Caco-2 (cell line): ENCODE measurements around the gene ACOX1. TPM values are rescaled to one million over a fixed set of nuclear protein-coding genes. Genes with fewer than 3 reads are reported as not detected.

Source experiments
- BruUV-seq: library from RNA; stranded (reverse); fragments of 400-500 nt; replicated peaks from 2 replicates; lab custom pipeline; 2021; lab: Mats Ljungman, UMichigan
- CTCF ChIA-PET: fragments of 300-600 bp; sonication (Branson Sonifier 250); formaldehyde crosslinking; loops from one replicate; lab custom pipeline; 2022; ENCODE audit warnings: antibody characterized with exemption; lab: Charles Lee
- POLR2A ChIA-PET: fragments of 300-600 bp; sonication (Branson Sonifier 250); formaldehyde crosslinking; loops from one replicate; lab custom pipeline; 2022; ENCODE audit warnings: antibody characterized with exemption; lab: Charles Lee
- DNase-seq, 2 experiments: peaks; one replicate each; pipeline versions ENCODE4 v3.0.0 to v3.0.0-alpha.2; 2020 to 2022
- H3K27me3 ChIP-seq: replicated peaks from 2 replicates; pipeline ENCODE4 v1.6.0; 2011; ENCODE audit warnings: low read length; ENCODE audit not compliant: control insufficient read depth, insufficient read depth
- H3K36me3 ChIP-seq: 2 replicates; pipeline ENCODE4 v1.5.1; 2011; ENCODE audit warnings: low read length; ENCODE audit not compliant: control insufficient read depth, insufficient read depth
- H3K4me1 ChIP-seq: fragments of 250-450 bp; sonication (Bioruptor Pico); 2 replicates; pipeline ENCODE4 v1.5.1; 2020; ENCODE audit warnings: mild to moderate bottlenecking
- H3K4me3 ChIP-seq: 2 replicates; pipeline ENCODE4 v1.5.1; 2011; ENCODE audit warnings: low read depth, mild to moderate bottlenecking, control low read depth, low read length
- H3K9me3 ChIP-seq: fragments of 250-450 bp; sonication (Bioruptor Pico); 2 replicates; pipeline ENCODE4 v1.5.1; 2020; ENCODE audit warnings: mild to moderate bottlenecking, moderate library complexity
- H3K27ac Mint-ChIP-seq: one replicate; pipeline ENCODE4 v1.8.0; 2022; ENCODE audit warnings: mixed read lengths; ENCODE audit not compliant: unreplicated experiment
- H3K27me3 Mint-ChIP-seq: one replicate; pipeline ENCODE4 v1.8.0; 2022; ENCODE audit warnings: mixed read lengths; ENCODE audit not compliant: insufficient read depth, unreplicated experiment
- H3K36me3 Mint-ChIP-seq: one replicate; pipeline ENCODE4 v1.8.0; 2022; ENCODE audit warnings: mild to moderate bottlenecking, mixed read lengths; ENCODE audit not compliant: insufficient read depth, unreplicated experiment
- H3K4me1 Mint-ChIP-seq: one replicate; pipeline ENCODE4 v1.8.0; 2022; ENCODE audit warnings: low read depth, mixed read lengths; ENCODE audit not compliant: unreplicated experiment
- H3K4me3 Mint-ChIP-seq: one replicate; pipeline ENCODE4 v1.8.0; 2022; ENCODE audit warnings: mild to moderate bottlenecking, moderate library complexity, mixed read lengths; ENCODE audit not compliant: unreplicated experiment
- H3K9me3 Mint-ChIP-seq: one replicate; pipeline ENCODE4 v1.8.0; 2022; ENCODE audit warnings: mixed read lengths; ENCODE audit not compliant: unreplicated experiment
- intact Hi-C: fragments of 100-400 bp; cut with micrococcal nuclease; formaldehyde crosslinking; loops from one replicate; pipeline ENCODE4 v1.10.0; 2022; ENCODE audit not compliant: unreplicated experiment
- total RNA-seq: library from RNA; stranded (reverse); gene quantifications from 2 replicates; pipeline ENCODE4 v1.2.3, GENCODE V29; 2022
- TF ChIP-seq, protein P1 (sequence below), 2 experiments: fragments of 200-600 bp in 1 of 2; IDR thresholded peaks; 1 replicate in 1 of 2; 2 replicates in 1 of 2; pipeline versions ENCODE4 v1.5.1 to v1.8.0; 2011 to 2022; ENCODE audit warnings: antibody characterized with exemption in 1 of 2, control low read depth in 1 of 2, inconsistent platforms in 1 of 2, low read depth in 1 of 2, low read length in 1 of 2, mild to moderate bottlenecking in 1 of 2, moderate library complexity in 1 of 2; ENCODE audit not compliant: insufficient read depth in 1 of 2, severe bottlenecking in 1 of 2, unreplicated experiment in 1 of 2

The ACOX1 gene
- total RNA-seq, 1 experiment from 2014 or later = 48.3 TPM

GRCh38 chr17:76009969-76010661, 31.1 kb upstream of the ACOX1 start:
- Histone ChIP-seq H3K36me3 (no peaks in the 10 kb centered on the region), H3K4me1 (peaks cover 11% of the 10 kb centered on the region), H3K9me3 (no peaks in the 10 kb centered on the region), H3K27me3 (no peaks in the 10 kb centered on the region), H3K4me3 (no peak overlapping the region)
- H3K4me3 Mint-ChIP-seq = no peak overlapping the region
- ChIA-PET CTCF (interaction anchor here (0.6 to 1.5 kb wide), 3 partner anchors 10 to 111 kb away, joined by 5 to 7 read pairs (median 5); partner anchors contain the start of genes CDK3 and MRPL38), POLR2A (interaction anchor here (0.6 kb wide), 1 partner anchor 104 kb away, joined by 19 read pairs; no protein-coding TSS in a partner anchor)
- no peak for DNase-seq
- H3K36me3 Mint-ChIP-seq = peaks cover 9% of the 10 kb centered on the region
- TF ChIP-seq, protein P1, sequence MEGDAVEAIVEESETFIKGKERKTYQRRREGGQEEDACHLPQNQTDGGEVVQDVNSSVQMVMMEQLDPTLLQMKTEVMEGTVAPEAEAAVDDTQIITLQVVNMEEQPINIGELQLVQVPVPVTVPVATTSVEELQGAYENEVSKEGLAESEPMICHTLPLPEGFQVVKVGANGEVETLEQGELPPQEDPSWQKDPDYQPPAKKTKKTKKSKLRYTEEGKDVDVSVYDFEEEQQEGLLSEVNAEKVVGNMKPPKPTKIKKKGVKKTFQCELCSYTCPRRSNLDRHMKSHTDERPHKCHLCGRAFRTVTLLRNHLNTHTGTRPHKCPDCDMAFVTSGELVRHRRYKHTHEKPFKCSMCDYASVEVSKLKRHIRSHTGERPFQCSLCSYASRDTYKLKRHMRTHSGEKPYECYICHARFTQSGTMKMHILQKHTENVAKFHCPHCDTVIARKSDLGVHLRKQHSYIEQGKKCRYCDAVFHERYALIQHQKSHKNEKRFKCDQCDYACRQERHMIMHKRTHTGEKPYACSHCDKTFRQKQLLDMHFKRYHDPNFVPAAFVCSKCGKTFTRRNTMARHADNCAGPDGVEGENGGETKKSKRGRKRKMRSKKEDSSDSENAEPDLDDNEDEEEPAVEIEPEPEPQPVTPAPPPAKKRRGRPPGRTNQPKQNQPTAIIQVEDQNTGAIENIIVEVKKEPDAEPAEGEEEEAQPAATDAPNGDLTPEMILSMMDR (IDR thresholded peaks at IDR 0.05; ENCODE audit: insufficient read depth in 1 of 2, low read depth in 1 of 2, low read length in 1 of 2, severe bottlenecking in 1 of 2, unreplicated experiment in 1 of 2) = no peak
- intact Hi-C loops = loop anchor here (5.0 kb wide), 1 partner anchor 267 kb away; no protein-coding TSS in a partner anchor
- H3K27me3 Mint-ChIP-seq = no peaks in the 10 kb centered on the region
- H3K4me1 Mint-ChIP-seq = peaks cover 12% of the 10 kb centered on the region
- H3K27ac Mint-ChIP-seq = no peak overlapping the region
- H3K9me3 Mint-ChIP-seq = peaks cover 6% of the 10 kb centered on the region
- BruUV-seq = no TSS peak

GRCh38 chr17:76009447-76009846, 30.5 kb upstream of the ACOX1 start:
- CTCF ChIA-PET = interaction anchor here (1.0 to 1.4 kb wide), 3 partner anchors 9 to 113 kb away, joined by 5 to 7 read pairs (median 5); partner anchors contain the start of genes CDK3 and TRIM65
- H3K27ac Mint-ChIP-seq = no peak overlapping the region
- no TSS peak for BruUV-seq

More at GRCh38 chr17:76009447-76009846, 30.5 kb upstream of the ACOX1 start:
- no peak overlapping the region for H3K4me3 ChIP-seq
- H3K36me3 ChIP-seq = peaks cover 1% of the 10 kb centered on the region; the same call in 1 of the 2 replicates
- H3K9me3 Mint-ChIP-seq = peaks cover 6% of the 10 kb centered on the region
- POLR2A ChIA-PET = no interaction called here
- DNase-seq = no peak
- TF ChIP-seq, protein P1 (IDR thresholded peaks at IDR 0.05; ENCODE audit: insufficient read depth in 1 of 2, low read depth in 1 of 2, low read length in 1 of 2, severe bottlenecking in 1 of 2, unreplicated experiment in 1 of 2) = no peak
- H3K4me1 ChIP-seq = peaks cover 9% of the 10 kb centered on the region
- H3K27me3 Mint-ChIP-seq = no peaks in the 10 kb centered on the region
- H3K4me3 Mint-ChIP-seq = no peak overlapping the region
- intact Hi-C loops = no loop called here
- H3K36me3 Mint-ChIP-seq = peaks cover 9% of the 10 kb centered on the region
- no peaks in the 10 kb centered on the region for H3K27me3 ChIP-seq
- H3K4me1 Mint-ChIP-seq = peaks cover 12% of the 10 kb centered on the region
- no peaks in the 10 kb centered on the region for H3K9me3 ChIP-seq
